HG02970 (cell line): ENCODE data around the gene DEF6.
"Not testable (repeated sequence)": the region's sequence is repeated elsewhere in the genome, so short reads cannot be mapped to it uniquely, and the experiment has no call there.

ENCODE experiments used
- ATAC-seq: cut with Tn5 transposase; IDR thresholded peaks from one replicate; pipeline ENCODE4 v1.9.1; 2021; ENCODE audit warnings: mild to moderate bottlenecking, moderate library complexity, moderate number of reproducible peaks; ENCODE audit not compliant: unreplicated experiment, low FRiP score

DEF6 gene

GRCh38 chr6:35278708-35279107, 18.9 kb upstream of the DEF6 start:
- no peak for ATAC-seq

DNA sequence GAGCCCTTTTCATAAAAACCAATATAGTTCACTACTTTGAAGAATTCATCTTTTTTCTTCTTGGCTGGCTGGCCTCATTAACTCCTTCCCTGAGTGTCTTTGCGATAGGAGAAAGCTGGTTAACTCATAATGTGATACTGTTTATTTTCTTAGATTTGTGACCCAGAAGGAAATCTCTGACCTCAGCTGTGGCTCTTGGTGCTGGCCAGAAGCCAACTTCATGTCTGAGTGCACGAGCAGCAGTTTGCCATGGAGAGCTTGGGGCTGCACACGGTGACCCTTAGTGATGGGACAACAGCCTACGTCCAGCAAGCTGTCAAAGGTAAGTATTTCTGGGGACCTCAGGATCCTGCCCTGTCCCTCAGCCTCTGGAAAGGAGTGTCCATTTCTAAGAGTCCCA, 16.7 kb upstream of the DEF6 start:
- ATAC-seq, result no peak

- ATAC-seq, result no peak
Observed at GRCh38 chr6:35282472-35282871, 15.1 kb upstream of the DEF6 start.

GRCh38 chr6:35283361-35283760, 14.3 kb upstream of the DEF6 start:
- ATAC-seq, result no peak

DNA sequence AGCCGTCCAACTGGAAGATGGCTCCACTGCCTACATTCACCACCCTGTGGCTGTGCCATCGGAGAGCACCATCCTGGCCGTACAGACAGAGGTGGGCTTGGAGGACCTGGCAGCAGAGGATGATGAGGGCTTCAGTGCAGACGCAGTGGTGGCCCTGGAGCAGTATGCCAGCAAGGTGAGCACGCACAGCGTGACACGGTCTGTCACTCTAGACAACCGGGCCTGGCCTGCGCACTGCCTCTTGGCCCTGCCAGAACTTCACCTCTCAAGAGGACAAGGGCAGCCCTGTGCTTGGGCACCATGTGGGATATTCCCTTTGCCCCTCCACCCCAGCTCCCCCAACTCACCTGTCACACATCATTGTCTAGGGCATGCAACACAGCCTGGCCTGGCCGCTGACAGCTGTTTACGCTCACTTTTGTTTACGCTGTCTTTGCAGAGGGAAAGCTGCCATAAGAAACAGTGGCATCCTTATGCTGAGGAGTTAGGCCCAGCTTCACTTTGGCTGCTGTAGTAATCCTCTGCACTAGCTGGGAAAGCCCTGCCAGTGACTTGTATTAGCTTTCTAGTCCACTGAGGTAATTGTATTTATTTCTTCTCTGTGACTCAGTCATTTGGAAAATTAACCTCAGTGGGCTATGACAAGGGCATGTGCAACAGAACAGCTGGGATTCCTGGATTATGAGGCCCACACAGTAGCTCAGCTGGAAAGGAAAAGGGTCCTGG, 9.8 kb upstream of the DEF6 start:
- ATAC-seq, result no peak

- ATAC-seq, result no peak
Observed at GRCh38 chr6:35288834-35289233, 8.8 kb upstream of the DEF6 start.

DNA sequence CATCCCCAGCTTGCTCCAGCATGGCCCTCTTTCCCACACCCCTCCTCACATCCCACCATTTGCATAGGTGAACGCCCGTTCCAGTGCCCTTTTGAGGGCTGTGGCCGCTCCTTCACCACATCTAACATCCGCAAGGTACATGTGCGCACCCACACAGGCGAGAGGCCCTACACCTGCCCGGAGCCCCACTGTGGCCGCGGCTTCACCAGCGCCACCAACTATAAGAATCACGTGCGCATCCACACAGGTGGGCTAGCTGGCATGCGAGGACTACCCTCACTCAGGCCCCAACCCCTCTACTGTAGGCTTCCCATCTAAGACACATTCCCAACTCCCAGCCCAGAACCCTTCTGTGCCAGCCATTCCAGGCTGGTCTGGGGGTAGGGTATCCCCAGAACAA, 6.1 kb upstream of the DEF6 start:
- no peak for ATAC-seq

- ATAC-seq, result no peak
Observed at GRCh38 chr6:35292494-35292893, 5.1 kb upstream of the DEF6 start.

GRCh38 chr6:35293681-35294080, 3.9 kb upstream of the DEF6 start:
- no peak for ATAC-seq

GRCh38 chr6:35294308-35294945, 3.2 kb upstream of the DEF6 start:
- ATAC-seq, result no peak

DNA sequence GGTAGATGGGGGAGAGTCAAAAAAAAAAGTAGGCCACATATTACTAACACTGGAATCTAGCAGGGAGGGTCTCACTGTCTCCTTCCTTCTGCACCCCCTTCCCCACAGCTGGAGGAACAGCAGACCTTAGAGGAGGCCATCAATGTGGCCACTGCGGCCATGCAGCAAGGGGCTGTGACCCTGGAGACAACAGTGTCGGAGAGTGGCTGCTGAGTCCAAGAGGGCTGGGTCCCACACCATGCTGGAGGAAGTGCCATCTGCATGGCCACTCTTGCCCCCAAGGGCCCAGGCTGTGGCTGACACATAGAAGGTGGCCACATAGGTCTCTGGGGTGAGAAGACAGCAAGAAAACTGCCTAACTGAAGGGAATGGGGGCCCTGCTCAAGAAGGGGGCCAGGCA, 2.6 kb upstream of the DEF6 start:
- ATAC-seq, result no peak

DNA sequence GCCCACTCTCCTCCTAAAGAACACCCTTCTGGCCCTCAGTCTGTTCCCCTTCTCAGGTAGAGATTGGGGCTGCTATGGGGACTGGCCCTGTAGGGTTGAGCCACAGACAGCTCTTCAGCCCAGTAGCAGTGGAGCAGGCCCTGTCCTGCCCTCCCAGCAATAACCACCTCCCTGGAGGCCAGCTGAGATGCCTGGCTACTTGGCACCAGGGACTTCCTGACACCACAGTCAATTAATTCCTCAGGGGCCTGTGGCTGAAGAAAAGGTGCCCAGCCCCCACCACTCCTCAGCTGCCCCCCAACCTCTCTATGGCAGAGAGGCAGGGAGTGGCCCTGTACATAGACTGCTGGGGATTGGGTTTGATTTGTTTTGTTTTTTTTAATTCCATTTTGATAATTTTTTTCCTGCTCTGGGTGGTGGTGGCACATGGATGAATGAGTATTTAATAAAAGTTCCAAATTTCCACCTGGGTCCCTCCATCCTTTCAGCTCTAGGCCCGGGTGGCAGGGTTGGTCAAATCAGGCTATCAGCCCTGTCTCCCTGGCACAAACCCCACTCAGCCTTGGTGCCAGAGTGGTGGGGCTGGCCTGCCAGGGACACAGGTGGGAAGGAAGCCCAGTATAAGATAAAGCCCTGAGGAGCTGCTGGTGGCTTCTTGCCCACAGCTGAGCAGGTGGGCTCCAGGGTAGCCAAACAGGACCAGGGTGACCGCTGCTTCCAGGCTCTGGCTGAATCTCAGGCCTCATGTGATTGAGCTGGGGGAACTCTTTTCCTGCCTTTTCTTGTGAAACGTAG, 1.9 kb upstream of the DEF6 start:
- no peak for ATAC-seq

DNA sequence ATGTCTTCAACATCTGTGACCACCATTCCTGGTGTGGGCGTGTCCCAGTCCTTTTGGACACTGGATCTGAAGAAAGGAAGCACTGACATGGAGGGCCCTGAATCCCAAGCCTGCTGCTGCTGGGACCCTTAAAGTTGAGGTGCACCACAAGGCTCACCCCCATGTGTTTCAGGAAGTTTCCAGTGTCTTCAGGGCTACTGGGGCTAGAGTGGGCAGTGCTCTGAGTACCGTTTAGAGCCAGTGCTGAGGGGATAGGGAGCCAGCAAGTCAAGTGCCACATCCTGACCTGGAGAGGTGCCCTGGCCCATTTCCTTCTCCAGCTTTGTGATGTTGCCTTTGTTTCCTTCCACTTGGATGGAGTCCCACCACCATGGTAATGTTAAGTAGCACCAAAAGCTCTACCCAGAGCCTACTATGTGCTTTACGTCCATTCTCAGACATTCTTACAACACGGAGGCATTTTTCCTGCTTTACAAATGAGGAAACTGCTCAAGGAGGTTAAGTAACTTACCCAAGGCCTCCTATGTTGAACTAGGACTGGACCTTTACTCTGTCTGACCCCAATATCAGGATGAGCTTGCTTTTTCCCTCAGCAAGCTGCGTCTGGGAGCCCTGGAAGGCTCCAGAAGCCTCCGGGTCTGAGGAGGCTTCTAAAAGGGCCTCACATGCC, 552 bp upstream of the DEF6 start:
- ATAC-seq, result no peak

GRCh38 chr6:35298625-35299140, 1.1 kb downstream of the DEF6 start:
- no peak for ATAC-seq

DNA sequence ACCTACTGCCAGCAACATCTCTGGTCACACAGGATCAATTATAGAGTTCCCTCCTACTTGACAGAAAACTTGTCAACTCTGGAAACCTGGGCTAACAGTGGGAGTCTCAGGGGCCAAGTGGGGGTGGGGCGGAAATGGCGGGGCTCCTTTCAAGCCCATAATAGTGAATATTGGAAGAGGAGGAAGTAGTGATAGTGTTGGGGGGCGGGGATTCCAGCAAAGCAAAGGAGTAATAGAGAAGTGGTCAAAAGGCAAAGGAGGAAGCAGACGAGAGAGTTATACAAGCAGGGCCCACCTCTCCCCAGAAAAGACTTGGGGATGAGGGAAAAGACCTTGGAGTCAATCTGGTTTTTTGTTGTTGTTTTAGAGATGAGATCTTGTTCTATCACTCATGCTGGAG, 2.1 kb downstream of the DEF6 start:
- no peak for ATAC-seq

DNA sequence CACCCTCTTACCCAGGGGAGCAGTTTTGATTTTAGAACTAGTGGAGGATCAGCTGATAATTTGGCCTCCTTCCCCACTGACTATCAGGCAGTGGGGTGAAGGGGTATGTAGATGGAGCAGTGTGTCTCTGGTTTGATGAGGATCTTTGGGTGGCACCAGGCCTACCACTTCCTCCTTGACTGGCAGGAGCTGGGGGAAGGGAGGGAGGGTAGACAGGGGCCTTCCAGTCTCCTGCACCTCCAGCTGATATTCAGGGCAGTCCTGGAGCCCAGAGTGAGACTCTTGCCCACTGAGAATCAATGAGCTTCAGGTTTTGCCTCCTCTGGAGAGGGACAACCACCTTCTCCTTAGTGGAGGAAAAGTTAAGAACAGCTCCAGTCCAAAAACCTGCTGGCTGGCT, 3.2 kb downstream of the DEF6 start:
- no peak for ATAC-seq

DNA sequence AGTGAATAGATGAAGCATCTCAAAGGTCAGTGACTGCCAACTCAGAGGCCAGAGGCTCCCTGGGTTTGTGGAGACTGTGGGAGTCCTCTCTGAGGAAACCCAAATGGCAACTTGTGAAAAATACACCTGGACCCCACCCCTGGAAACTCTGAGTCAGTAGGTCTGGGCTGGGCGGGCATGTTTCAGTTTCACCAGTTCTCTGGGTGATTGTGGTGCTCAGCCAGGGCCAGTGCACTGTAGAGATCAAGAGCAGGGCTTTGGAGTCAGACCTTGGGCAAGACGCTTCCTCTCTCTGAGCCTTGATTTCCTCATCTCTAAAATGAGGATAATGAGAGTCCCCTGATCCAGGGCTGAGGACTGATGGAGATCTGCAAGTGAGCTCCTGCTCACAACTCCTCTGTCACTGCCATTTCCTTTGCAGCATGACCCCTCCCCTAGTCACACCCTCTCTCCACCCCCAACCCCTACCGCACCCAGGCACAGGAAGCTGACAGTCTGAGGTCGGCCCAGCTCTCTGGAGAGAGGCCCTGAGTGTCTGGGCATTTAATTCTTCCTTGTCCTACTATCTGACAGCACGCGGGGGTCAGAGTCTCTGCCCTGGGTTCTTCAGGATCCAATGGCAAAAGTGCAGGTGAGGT, 5.1 kb downstream of the DEF6 start:
- peak; percentile 56 for ATAC-seq

- ATAC-seq, result no peak
Observed at GRCh38 chr6:35304299-35304698, 6.7 kb downstream of the DEF6 start.

GRCh38 chr6:35305117-35305516, 7.5 kb downstream of the DEF6 start:
- no peak for ATAC-seq

DNA sequence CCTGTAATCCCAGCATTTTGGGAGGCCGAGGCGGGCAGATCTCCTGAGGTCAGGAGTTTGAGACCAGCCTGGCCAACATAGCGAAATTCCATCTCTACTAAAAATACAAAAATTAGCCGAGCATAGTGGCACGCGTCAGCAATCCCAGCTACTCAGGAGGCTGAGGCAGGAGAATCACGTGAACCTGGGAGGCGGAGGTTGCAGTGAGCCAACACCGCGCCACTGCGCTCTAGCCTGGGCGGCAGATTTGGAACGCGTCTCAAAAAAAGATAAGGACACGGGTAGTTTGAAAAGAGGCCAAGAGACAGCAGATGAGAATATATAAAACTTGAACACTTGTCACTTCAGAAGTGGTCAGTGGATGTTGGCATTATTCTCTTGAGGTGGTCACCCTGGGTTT, 9.5 kb downstream of the DEF6 start:
- ATAC-seq, result not testable (repeated sequence)
